ENCODE measurements around the gene SRRM3.
"Not testable (repeated sequence)": the region's sequence is repeated elsewhere in the genome, so short reads cannot be mapped to it uniquely, and the experiment has no call there.

Gene SRRM3

DNA sequence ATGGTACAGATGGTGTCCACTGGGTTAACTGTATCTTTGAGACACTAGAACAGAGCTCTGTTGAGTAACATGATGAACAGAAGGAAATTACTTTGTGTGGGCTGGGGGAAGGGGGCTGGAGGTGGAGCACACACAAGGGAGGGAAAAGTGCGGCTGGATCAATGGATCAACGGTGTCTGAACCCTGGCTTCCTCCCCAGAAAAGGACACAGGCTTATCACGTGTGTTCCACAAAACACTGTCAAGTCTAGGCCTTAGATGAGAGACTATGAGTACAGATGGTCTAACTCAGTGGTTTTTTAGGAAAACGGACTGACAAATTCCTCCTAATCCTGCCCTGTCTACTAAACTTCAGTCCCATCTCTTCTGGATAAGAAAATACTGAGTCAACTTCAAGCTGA, 128.6 kb downstream of the SRRM3 start:
- no peak for TF ChIP-seq MYC (IDR thresholded peaks at IDR 0.05; ENCODE audit: low read depth, low read length)
- TF ChIP-seq, protein P1, sequence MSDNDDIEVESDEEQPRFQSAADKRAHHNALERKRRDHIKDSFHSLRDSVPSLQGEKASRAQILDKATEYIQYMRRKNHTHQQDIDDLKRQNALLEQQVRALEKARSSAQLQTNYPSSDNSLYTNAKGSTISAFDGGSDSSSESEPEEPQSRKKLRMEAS (IDR thresholded peaks at IDR 0.05; ENCODE audit: low read depth, low read length) = no peak
- no peak for TF ChIP-seq POLR2A (IDR thresholded peaks at IDR 0.05; ENCODE audit: extremely low read depth, insufficient read length)
- TF ChIP-seq, protein P2, sequence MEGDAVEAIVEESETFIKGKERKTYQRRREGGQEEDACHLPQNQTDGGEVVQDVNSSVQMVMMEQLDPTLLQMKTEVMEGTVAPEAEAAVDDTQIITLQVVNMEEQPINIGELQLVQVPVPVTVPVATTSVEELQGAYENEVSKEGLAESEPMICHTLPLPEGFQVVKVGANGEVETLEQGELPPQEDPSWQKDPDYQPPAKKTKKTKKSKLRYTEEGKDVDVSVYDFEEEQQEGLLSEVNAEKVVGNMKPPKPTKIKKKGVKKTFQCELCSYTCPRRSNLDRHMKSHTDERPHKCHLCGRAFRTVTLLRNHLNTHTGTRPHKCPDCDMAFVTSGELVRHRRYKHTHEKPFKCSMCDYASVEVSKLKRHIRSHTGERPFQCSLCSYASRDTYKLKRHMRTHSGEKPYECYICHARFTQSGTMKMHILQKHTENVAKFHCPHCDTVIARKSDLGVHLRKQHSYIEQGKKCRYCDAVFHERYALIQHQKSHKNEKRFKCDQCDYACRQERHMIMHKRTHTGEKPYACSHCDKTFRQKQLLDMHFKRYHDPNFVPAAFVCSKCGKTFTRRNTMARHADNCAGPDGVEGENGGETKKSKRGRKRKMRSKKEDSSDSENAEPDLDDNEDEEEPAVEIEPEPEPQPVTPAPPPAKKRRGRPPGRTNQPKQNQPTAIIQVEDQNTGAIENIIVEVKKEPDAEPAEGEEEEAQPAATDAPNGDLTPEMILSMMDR (IDR thresholded peaks at IDR 0.05; ENCODE audit: low read depth, low read length) = no peak
- no peak for DNase-seq (ENCODE audit: low read depth)
- H3K4me3 ChIP-seq (ENCODE audit: low read depth, low read length) = no peak overlapping the region

DNA sequence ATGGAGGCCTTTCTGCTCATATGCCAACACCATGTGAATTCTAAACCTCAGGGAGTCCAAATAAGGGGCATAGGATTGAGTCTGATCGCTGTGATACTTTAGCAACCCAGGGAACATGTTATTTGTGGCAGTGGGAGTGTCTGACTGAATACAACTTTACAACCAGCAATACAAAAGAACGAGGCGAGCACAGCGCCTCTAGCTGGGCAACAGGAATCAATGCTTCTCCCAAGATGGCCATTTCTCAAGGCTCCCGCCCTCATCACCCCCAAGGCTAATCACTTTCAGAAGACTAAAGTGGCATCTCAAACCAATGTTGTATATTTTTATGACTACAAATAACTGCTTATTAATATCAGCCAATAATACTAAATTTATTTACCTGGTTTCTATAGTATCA, 129.0 kb downstream of the SRRM3 start:
- TF ChIP-seq, protein P2 (IDR thresholded peaks at IDR 0.05; ENCODE audit: low read depth, low read length) = peak; percentile 18
- TF ChIP-seq, protein P1 (IDR thresholded peaks at IDR 0.05; ENCODE audit: low read depth, low read length) = no peak
- no peak overlapping the region for H3K4me3 ChIP-seq (ENCODE audit: low read depth, low read length)
- DNase-seq (ENCODE audit: low read depth) = peak; percentile 42

DNA sequence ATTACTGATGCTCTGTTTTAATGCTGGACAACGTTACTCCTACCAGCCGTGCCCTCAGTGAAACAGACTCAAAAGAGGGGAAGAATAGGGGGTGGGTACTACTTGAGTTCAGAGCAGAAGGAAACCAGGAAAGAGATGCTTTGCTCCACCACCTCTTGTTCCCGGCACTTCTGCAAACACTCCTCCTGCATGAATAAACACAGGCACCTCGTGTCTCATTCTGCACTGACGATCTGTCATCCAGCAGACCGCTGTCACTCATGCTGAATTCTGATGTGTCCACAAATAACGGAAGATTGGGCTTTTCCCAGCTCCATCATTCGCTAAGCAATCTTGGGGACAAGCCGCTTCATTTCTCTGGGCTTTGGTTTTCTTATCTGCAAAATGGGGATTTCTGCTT, 130.4 kb downstream of the SRRM3 start:
- no peak overlapping the region for H3K4me3 ChIP-seq (ENCODE audit: low read depth, low read length)
- TF ChIP-seq, protein P2 (IDR thresholded peaks at IDR 0.05; ENCODE audit: low read depth, low read length) = no peak
- no peak for TF ChIP-seq MYC (IDR thresholded peaks at IDR 0.05; ENCODE audit: low read depth, low read length)
- TF ChIP-seq, protein P1 (IDR thresholded peaks at IDR 0.05; ENCODE audit: low read depth, low read length) = no peak
- TF ChIP-seq POLR2A (IDR thresholded peaks at IDR 0.05; ENCODE audit: extremely low read depth, insufficient read length) = no peak
- DNase-seq (ENCODE audit: low read depth) = no peak

DNA sequence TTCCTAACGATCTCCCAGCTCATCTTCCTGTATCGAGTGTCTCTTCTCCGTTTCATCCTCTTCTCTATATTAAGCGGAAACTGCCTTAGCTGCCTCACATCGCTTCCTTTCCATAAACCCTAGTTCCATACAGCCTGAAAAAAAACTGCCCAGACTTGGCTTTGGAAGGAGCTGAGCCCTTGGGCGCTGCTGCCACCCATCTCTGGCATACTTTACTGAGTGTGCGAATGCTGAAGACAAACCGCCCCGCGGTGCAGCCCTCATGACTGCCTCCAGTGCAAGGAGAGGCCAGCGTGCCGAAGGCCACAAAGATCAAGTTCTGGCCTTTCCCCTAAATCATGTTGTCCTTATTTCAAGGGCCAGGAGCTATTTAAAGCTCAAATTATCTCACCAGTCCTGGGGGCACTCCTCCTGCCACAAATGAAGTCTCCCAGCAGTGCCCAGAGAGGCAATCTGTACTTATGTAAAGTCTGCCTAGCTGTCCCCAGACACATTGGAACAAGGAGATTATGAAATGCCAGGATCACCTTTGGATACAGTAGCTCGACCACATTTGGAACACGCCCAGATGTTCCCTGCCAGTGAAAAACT, 131.9 kb downstream of the SRRM3 start:
- no peak overlapping the region for H3K4me3 ChIP-seq (ENCODE audit: low read depth, low read length)
- TF ChIP-seq MYC (IDR thresholded peaks at IDR 0.05; ENCODE audit: low read depth, low read length) (no peak), POLR2A (IDR thresholded peaks at IDR 0.05; ENCODE audit: extremely low read depth, insufficient read length) (no peak)
- TF ChIP-seq, protein P1 (IDR thresholded peaks at IDR 0.05; ENCODE audit: low read depth, low read length) = no peak
- TF ChIP-seq, protein P2 (IDR thresholded peaks at IDR 0.05; ENCODE audit: low read depth, low read length) = no peak
- DNase-seq (ENCODE audit: low read depth) = no peak

DNA sequence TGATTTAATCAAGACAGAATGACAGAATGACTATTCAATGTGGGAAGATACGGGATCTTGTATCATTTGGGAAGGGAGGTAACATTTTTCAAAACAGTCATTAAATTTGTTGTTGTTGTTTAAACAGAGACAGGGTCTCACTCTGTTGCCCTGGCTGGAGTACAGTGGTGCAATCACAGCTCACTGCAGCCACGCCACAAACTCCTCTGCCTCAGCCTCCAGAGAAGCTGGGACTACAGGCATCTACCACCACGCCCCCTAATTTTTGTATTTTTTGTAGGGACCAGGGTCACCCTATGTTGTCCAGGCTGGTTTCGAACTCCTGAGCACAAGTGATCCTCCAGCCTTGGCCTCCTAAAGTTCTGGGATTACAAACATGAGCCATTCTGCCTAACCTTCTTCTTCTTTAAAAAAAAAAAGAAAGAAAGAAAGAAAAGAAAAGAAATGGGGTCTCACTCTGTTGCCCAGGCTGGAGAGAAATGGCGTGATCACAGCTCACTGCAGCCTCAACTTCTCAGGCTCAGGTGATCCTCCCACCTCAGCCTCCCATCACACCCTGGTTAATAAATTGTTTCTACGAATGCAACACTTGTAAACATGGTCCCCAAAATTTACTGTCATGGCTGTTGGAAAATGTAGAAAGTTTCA, 132.7 kb downstream of the SRRM3 start:
- TF ChIP-seq POLR2A (IDR thresholded peaks at IDR 0.05; ENCODE audit: extremely low read depth, insufficient read length) (no peak), MYC (IDR thresholded peaks at IDR 0.05; ENCODE audit: low read depth, low read length) (no peak)
- TF ChIP-seq, protein P2 (IDR thresholded peaks at IDR 0.05; ENCODE audit: low read depth, low read length) = no peak
- TF ChIP-seq, protein P1 (IDR thresholded peaks at IDR 0.05; ENCODE audit: low read depth, low read length) = no peak
- no peak overlapping the region for H3K4me3 ChIP-seq (ENCODE audit: low read depth, low read length)
- DNase-seq (ENCODE audit: low read depth) = no peak

DNA sequence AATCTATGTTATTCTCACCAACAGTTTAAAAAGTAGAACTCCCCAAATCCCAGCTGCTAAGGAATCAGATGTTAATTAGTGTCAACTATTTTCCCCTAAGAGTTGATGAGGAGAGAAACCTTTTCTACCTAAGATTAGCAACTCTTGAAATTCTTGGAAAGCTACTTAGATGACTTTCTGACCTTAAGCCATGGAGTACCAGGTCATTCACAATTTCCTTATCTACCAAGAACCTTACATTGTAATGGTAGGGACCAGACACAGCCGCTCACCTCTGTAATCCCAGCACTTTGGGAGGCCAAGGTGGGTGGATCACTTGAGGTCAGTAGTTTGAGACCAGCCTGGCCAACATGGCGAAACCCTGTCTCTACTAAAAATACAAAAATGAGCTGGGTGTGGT, 133.7 kb downstream of the SRRM3 start:
- not testable (repeated sequence) for DNase-seq (ENCODE audit: low read depth); H3K4me3 ChIP-seq (ENCODE audit: low read depth, low read length)

Measured in NB4 (cell line).